Skeletal muscle tissue (tissue), 4 donors: ENCODE measurements around the gene SMAGP. TPM values are rescaled to one million over a fixed set of nuclear protein-coding genes. Genes with fewer than 3 reads are reported as not detected.
"Not testable (repeated sequence)": the region's sequence is repeated elsewhere in the genome, so short reads cannot be mapped to it uniquely, and the experiment has no call there.

Experiments used
- H3K27ac ChIP-seq: one replicate; pipeline ENCODE4 v1.7.0; 2013; ENCODE audit warnings: mild to moderate bottlenecking, low read depth, low read length, inconsistent platforms
- H3K27me3 ChIP-seq, 3 donors: one replicate each; pipeline ENCODE4 v1.7.0; 2013; ENCODE audit warnings: low read length in 3 of 3; ENCODE audit not compliant: control insufficient read depth in 3 of 3, insufficient read depth in 3 of 3
- H3K36me3 ChIP-seq, 3 donors: one replicate each; pipeline ENCODE4 v1.7.0; 2013; ENCODE audit warnings: low read length in 3 of 3; ENCODE audit not compliant: control insufficient read depth in 3 of 3, insufficient read depth in 3 of 3
- H3K4me1 ChIP-seq, 3 donors: one replicate each; pipeline ENCODE4 v1.7.0; 2013; ENCODE audit warnings: low read length in 3 of 3, mild to moderate bottlenecking in 3 of 3; ENCODE audit not compliant: control insufficient read depth in 3 of 3, insufficient read depth in 3 of 3
- H3K4me3 ChIP-seq, 3 donors: one replicate each; pipeline ENCODE4 v1.7.0; 2013; ENCODE audit warnings: low read length in 3 of 3
- H3K9ac ChIP-seq, 3 donors: one replicate each; pipeline ENCODE4 v1.7.0; 2013; ENCODE audit warnings: low read length in 3 of 3, mild to moderate bottlenecking in 3 of 3, moderate library complexity in 2 of 3, low read depth in 1 of 3
- H3K9me3 ChIP-seq, 3 donors: one replicate each; pipeline ENCODE4 v1.7.0; 2013; ENCODE audit warnings: low read length in 3 of 3; ENCODE audit not compliant: control insufficient read depth in 3 of 3
- total RNA-seq: library from RNA; depleted of rRNA; stranded (reverse); fragments of >200 nt; gene quantifications from one replicate; pipeline ENCODE4 v1.2.3, GENCODE V29; 2014
- donor health status: Osteomylitis.

Gene SMAGP
- 2.1 TPM for total RNA-seq

DNA sequence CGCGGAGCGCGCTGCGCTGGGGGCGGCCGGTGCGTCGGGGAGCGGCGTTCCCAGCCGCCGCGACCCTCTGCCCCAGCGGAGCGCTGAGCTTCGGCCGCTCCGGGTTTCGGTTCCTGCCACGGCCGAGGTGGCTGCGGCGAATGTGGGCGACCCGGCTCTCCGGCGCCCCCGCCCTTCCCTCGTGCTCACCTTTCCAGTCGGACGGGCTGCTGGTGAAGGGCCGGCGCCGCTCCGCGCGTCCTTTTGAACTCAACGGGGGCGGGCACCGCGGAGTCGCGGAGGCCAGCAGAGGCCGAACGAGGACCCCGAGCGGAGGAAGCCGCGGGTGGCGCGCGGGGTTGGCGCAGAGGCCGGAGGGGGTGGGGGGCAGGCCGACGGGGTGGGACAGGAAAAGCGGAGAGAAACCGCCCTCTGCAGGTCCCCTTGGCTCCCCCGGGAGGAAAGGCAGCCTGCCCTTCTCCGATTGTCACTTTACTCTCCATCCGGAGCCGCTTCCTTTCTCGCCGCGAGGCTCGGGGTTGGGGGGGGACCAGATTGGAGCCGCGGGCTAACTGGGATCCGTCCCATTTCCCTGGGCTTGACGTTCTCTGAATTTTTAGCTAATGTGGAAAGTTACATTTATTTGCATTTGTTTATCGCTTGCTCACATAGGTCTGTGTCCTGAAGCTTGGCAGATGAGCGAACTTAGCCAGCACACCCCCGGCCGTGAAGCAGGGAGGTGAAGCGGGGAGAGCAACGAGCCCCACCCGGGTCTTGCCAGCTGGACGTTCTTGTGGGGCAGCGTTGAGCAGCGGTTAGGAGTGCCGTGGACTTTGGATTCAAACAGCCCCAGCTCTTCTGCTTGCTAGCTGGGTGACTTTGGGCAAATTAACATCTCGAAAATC lies at the start of gene SMAGP:
Gene SMAGP, minus strand, starts transcription at position 349 of the 884 bp plus-strand sequence. CDS start 1,137 bp downstream, outside the sequence.
- Histone ChIP-seq H3K27me3 (peaks cover 0 to 28% (median 14%) of the 10 kb centered on the region in 3 donors), H3K36me3 (no peaks in the 10 kb centered on the region), H3K27ac (no peak within 1 kb of the TSS), H3K9me3 (no peaks in the 10 kb centered on the region), H3K4me3 (peak within 1 kb of the TSS; percentile 60 to 76 (median 71)), H3K9ac (peak within 1 kb of the TSS; percentile 18 to 76 (median 43)), H3K4me1 (peaks cover 4 to 7% (median 6%) of the 10 kb centered on the region in 3 donors)

DNA sequence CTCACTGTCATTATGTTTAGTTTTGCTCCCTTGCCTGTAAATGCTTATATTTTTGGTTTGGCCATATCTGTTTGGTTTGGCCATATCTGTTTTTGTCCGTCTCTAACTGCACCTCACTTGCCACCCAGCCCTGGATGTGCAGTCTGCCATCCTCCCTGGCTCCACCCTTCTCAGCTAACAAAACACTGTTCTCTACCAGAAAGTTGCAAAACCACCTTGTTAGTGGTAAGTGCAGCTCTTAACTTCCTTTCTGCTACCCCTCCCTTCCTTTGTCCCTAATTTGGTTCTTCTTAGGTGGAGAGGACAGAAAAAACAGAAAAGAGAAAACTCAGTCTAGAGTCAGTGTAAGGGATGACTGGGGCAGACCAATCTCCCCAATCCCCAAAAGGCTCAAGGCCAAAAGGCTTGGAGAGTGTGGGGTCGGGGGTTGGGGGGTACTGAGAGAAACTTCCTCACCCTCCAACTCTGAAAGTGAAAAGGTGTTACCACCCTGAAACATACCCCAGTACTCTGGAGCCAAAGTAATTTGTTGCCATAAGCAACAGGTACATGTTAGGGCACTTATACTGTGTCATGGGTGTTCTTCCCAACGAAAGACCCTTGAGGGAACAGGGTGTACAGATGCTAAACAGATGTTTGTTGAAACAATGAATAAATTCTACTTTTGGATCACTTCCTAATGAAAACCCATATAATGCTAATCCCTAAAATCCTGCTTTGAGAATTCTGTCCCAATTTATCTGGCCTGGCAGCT lies 48.8 kb upstream of the SMAGP start:
- Histone ChIP-seq H3K27me3 (peaks cover 0 to 5% (median 0%) of the 10 kb centered on the region in 3 donors), H3K27ac (no peak overlapping the region), H3K9ac (no peak overlapping the region), H3K4me3 (no peak overlapping the region), H3K36me3 (no peaks in the 10 kb centered on the region), H3K9me3 (no peaks in the 10 kb centered on the region), H3K4me1 (peaks cover 0 to 3% (median 0%) of the 10 kb centered on the region in 3 donors)

DNA sequence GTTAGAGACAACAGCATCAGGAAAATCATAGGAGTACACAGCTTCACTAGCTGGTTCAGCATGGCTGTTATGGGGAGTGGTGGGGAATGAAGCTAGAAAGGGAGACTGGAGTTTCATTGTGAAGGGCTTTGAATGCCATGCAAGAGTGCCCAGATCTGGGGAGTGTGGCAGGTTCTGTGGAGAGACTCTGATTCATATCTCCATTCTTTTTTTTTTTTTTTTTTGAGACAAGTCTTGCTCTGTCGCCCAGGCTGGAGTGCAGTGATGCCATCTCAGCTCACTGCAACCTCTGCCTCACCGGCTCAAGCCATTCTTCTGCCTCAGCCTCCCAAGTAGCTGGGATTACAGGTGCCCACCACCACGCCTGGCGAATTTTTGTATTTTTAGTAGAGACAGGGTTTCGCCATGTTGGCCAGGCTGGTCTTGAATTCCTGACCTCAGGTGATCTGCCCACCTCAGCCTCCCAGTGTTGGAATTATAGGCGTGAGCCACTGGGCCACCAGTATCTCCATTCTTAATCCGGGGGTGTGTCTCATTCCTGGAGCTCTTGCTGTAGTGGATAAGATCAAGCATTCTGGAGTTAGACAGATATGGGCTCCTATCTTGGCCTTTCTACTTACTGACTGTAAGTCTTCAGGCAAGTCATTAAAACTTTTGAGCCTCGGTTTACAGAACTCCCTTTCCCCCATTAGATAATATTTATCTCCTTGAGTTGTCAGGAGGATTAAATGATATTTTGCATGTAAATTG lies 48.0 kb upstream of the SMAGP start:
- H3K9me3 ChIP-seq, H3K27ac ChIP-seq, H3K27me3 ChIP-seq, H3K9ac ChIP-seq, H3K4me1 ChIP-seq, H3K4me3 ChIP-seq, H3K36me3 ChIP-seq: not testable (repeated sequence)

- Histone ChIP-seq H3K27ac (no peak overlapping the region), H3K27me3 (no peaks in the 10 kb centered on the region), H3K9ac (no peak overlapping the region), H3K4me1 (no peaks in the 10 kb centered on the region), H3K36me3 (no peaks in the 10 kb centered on the region), H3K4me3 (no peak overlapping the region), H3K9me3 (no peaks in the 10 kb centered on the region)
Observed at GRCh38 chr12:51311389-51311788, 41.2 kb upstream of the SMAGP start.

- no peak overlapping the region for H3K4me3 ChIP-seq
- no peaks in the 10 kb centered on the region for H3K9me3 ChIP-seq
- no peak overlapping the region for H3K27ac ChIP-seq
- H3K9ac ChIP-seq: no peak overlapping the region
- no peaks in the 10 kb centered on the region for H3K4me1 ChIP-seq
- no peaks in the 10 kb centered on the region for H3K36me3 ChIP-seq
- no peaks in the 10 kb centered on the region for H3K27me3 ChIP-seq
Observed at GRCh38 chr12:51307655-51308593, 37.7 kb upstream of the SMAGP start.

GRCh38 chr12:51306507-51306906 lies 36.3 kb upstream of the SMAGP start:
- H3K27me3 ChIP-seq: no peaks in the 10 kb centered on the region
- H3K4me3 ChIP-seq: no peak overlapping the region
- H3K4me1 ChIP-seq: no peaks in the 10 kb centered on the region
- H3K9ac ChIP-seq: no peak overlapping the region
- H3K27ac ChIP-seq: no peak overlapping the region
- H3K36me3 ChIP-seq: no peaks in the 10 kb centered on the region
- no peaks in the 10 kb centered on the region for H3K9me3 ChIP-seq

DNA sequence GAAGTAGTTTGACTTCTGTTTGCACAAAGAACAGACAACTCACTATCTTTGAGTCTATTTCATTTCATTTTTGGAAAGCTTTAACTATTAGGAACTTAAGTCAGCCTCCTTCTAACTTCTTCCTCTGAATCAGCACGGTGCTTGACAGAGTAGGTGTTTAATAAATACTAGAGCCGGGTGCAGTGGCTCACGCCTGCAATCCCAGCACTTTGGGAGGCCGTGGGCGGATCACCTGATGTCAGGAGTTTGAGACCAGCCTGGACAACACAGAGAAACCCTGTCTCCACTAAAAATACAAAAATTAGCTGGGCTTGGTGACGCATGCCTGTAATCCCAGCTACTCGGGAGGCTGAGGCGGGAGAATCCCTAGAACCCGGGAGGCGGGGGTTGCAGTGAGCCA lies 30.6 kb upstream of the SMAGP start:
- not testable (repeated sequence) for H3K9ac ChIP-seq, H3K36me3 ChIP-seq, H3K27ac ChIP-seq, H3K27me3 ChIP-seq, H3K9me3 ChIP-seq, H3K4me3 ChIP-seq, H3K4me1 ChIP-seq

DNA sequence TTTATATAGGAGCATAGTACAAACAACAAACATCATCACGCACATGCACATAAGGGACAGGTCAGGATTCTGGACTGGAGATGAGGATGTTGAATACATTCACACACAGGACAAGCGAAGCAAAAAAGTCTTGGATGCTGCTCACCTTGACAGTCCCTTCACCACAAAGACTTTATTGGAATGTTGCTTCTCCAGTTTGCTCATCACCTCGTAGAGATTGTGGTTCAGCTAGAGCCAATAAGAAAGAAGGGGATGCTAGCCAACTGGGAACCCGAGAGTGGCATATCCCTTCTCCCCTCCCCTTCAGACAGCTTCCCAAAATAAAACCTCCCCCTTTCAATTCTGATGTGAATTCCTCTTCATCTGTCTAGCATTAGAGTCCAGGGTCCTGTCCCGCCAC lies 25.4 kb upstream of the SMAGP start:
- H3K9me3 ChIP-seq: no peaks in the 10 kb centered on the region
- no peak overlapping the region for H3K27ac ChIP-seq
- H3K36me3 ChIP-seq: no peaks in the 10 kb centered on the region
- no peak overlapping the region for H3K9ac ChIP-seq
- no peaks in the 10 kb centered on the region for H3K4me1 ChIP-seq
- no peaks in the 10 kb centered on the region for H3K27me3 ChIP-seq
- no peak overlapping the region for H3K4me3 ChIP-seq

DNA sequence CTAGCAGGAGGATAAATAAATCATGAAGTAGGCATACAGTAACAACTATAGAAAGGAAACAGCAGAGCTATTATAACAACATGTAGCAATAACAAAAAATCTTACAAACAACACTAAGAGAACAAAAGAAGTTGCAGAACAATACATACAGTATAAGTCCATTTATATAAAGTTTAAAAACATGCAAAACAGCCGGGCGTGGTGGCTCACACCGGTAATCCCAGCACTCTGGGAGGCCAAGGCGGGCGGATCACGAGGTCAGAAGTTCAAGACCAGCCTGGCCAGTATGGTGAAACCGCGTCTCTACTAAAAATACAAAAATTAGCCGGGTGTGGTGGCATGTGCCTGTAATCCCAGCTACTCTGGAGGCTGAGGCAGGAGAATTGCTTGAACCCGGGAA lies 23.9 kb upstream of the SMAGP start:
- H3K4me3 ChIP-seq, H3K27ac ChIP-seq, H3K4me1 ChIP-seq, H3K36me3 ChIP-seq, H3K27me3 ChIP-seq, H3K9me3 ChIP-seq, H3K9ac ChIP-seq: not testable (repeated sequence)
